Nephron (organoid): ENCODE results near the gene OVOL3.

ENCODE experiments used
- H3K27ac Mint-ChIP-seq, 3 experiments: 2 replicates each; pipeline ENCODE4 v1.8.0; 2020; ENCODE audit warnings: mixed read lengths in 3 of 3, mild to moderate bottlenecking in 2 of 3, moderate library complexity in 1 of 3
- H3K27me3 Mint-ChIP-seq: 2 replicates; pipeline ENCODE4 v1.8.0; 2021; ENCODE audit warnings: low read depth, mild to moderate bottlenecking, moderate library complexity, mixed read lengths
- H3K36me3 Mint-ChIP-seq: 2 replicates; pipeline ENCODE4 v1.8.0; 2020; ENCODE audit warnings: low read depth, mixed read lengths
- H3K4me1 Mint-ChIP-seq: 2 replicates; pipeline ENCODE4 v1.8.0; 2020; ENCODE audit warnings: mixed read lengths
- H3K4me3 Mint-ChIP-seq, 3 experiments: 2 replicates each; pipeline ENCODE4 v1.8.0; 2020; ENCODE audit warnings: mild to moderate bottlenecking in 3 of 3, mixed read lengths in 3 of 3, moderate library complexity in 2 of 3
- H3K9me3 Mint-ChIP-seq: 2 replicates; pipeline ENCODE4 v1.8.0; 2020; ENCODE audit warnings: mixed read lengths
- CTCF ChIP-seq, 3 experiments: fragments of 200-600 bp; sonication (generic); IDR thresholded peaks; one replicate each; pipeline ENCODE4 v1.5.0; 2021; ENCODE audit warnings: antibody characterized with exemption in 3 of 3; ENCODE audit not compliant: unreplicated experiment in 3 of 3

OVOL3 gene

DNA sequence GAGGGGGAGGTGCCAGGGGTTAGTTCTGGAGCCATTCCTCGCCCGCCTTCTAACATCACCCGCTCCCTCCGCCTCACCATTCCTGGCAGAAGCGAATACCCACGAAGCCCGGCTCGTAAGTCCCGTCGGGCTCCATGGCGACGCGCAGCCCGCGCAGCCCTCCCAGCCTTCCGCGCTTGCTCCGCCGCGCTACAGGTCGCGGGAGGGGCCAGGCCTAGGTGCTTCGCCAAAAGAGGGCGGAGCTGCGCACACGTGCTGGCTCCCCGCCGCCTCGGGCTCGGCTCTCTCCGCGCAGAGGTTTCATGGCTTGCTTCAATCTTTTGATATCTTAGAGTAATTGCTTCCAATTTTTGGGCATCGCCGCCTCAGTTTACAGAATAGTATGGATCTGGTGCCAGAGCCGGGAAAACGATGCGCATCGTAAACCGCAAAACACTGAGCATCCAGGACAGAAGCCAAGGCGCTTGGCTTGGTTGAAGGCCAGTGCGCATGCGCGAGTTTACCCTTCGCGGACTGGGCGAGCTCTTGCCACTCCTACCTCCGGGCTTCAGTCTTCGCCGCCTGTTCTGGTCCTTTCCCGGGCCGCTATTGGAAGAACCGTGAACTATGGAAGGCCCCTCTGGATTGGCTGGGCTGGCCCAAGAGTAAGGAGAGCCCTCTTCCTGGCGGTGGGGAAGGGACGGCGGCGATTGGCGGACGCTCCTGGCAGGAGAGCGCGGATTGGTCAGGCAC, 3.9 kb downstream of the OVOL3 start, which contains the start of gene POLR2I:
Gene POLR2I, minus strand, starts transcription at position 155 of the 732 bp plus-strand sequence. Its CDS starts 19 bp downstream, at position 136.
- Mint-ChIP-seq H3K36me3 (peaks cover 45% of the 10 kb centered on the region), H3K27ac (peak within 1 kb of the TSS; percentile 83 to 93 (median 83)), H3K27me3 (no peaks in the 10 kb centered on the region), H3K4me3 (peak within 1 kb of the TSS; percentile 88 to 96 (median 92)), H3K4me1 (peaks cover 19% of the 10 kb centered on the region), H3K9me3 (no peaks in the 10 kb centered on the region)
- TF ChIP-seq CTCF (IDR thresholded peaks at IDR 0.05; ENCODE audit: unreplicated experiment in 3 of 3): no peak

DNA sequence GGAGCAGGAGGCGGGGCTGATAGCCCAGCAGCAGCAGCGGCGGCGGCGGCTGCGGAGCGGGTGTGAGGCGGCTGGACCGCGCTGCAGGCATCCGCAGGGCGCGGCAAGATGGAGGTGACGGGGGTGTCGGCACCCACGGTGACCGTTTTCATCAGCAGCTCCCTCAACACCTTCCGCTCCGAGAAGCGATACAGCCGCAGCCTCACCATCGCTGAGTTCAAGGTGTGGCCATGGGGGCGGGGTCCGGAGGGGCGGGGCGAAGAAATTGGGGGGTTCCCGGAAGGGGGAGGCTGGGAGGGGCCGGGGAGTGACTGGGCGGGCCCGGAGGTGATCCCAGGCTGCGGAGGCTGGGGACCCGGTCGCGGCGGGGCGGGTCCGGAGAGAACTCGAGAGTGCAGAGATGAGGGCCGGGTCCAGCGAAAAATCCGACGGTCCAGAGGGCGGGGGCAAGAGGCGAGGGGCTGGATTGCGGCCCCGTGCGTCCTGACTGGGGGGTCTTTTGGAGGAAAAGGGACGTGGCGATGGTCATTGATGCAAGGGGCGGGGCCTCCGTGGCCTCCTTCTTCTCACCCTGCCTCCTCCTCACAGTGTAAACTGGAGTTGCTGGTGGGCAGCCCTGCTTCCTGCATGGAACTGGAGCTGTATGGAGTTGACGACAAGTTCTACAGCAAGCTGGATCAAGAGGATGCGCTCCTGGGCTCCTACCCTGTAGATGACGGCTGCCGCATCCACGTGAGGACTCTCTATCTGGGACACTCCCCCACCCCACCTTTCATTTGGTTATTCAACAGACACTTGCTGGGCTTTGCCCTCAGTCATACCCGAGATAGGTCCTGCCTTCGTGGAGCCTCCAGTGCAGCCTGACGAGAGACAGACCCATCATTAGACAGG, 4.8 kb downstream of the OVOL3 start, which contains the start of gene TBCB:
Gene TBCB, plus strand, starts transcription at position 16 of the 891 bp plus-strand sequence. Its CDS starts 93 bp downstream, at position 109.
- Mint-ChIP-seq H3K27me3 (no peaks in the 10 kb centered on the region), H3K36me3 (peaks cover 49% of the 10 kb centered on the region), H3K4me3 (peak within 1 kb of the TSS; percentile 88 to 96 (median 92)), H3K27ac (peak within 1 kb of the TSS; percentile 83 to 93 (median 83)), H3K4me1 (peaks cover 19% of the 10 kb centered on the region), H3K9me3 (no peaks in the 10 kb centered on the region)
- TF ChIP-seq CTCF (IDR thresholded peaks at IDR 0.05; ENCODE audit: unreplicated experiment in 3 of 3): no peak

GRCh38 chr19:36116344-36116637, 5.3 kb downstream of the OVOL3 start:
- peaks cover 49% of the 10 kb centered on the region for H3K36me3 Mint-ChIP-seq
- H3K9me3 Mint-ChIP-seq: no peaks in the 10 kb centered on the region
- peaks cover 19% of the 10 kb centered on the region for H3K4me1 Mint-ChIP-seq
- H3K27me3 Mint-ChIP-seq: no peaks in the 10 kb centered on the region
- no peak overlapping the region for H3K27ac Mint-ChIP-seq
- H3K4me3 Mint-ChIP-seq: peak overlapping the region; percentile 88 to 96 (median 92)
- TF ChIP-seq CTCF (IDR thresholded peaks at IDR 0.05; ENCODE audit: unreplicated experiment in 3 of 3): no peak

DNA sequence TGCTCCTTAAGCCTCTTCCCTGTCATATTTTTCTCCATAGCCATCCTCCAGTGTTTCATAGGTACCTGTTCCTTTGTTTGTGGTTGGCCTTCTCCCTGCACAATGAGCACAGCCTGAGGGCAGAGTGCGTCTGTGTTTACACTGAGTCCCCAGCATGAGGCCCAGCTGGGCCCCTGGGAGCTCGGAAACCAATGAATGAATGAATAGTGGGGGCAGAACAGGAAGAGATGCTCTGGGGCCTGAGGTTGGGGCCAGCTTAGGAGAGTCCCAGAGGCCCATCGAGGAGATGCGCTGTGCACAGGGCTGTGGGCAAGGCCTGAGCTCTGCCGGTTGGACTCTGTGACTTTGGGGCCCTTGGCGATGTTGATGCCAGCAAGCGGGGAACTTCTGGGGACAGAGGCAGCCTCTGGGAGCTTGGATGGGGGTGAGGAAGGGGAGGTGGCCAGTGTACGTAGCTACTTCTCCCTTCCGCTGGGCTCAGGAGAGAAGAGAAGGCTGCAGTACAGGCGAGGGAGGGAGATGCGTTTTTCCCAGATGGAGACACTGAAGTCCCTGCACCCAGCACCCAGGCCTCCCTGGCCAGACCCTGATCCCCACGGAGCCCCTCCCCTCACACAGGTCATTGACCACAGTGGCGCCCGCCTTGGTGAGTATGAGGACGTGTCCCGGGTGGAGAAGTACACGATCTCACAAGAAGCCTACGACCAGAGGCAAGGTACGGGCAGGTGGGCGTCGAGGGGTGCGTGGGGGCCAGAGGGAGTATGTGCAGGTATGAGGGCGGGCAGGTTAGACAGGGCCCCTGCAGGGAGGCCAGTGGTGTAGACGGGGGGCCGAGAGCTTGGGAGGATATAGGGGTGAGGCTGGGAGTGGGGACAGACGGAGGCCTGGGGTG, 9.4 kb downstream of the OVOL3 start:
- Mint-ChIP-seq H3K4me3 (peak overlapping the region; percentile 22 to 37 (median 31)), H3K36me3 (peaks cover 49% of the 10 kb centered on the region), H3K4me1 (peaks cover 1% of the 10 kb centered on the region), H3K27ac (peak overlapping the region in 1 of 3 experiments; percentile 54), H3K9me3 (no peaks in the 10 kb centered on the region), H3K27me3 (no peaks in the 10 kb centered on the region)
- TF ChIP-seq CTCF (IDR thresholded peaks at IDR 0.05; ENCODE audit: unreplicated experiment in 3 of 3): no peak

GRCh38 chr19:36120984-36121358, 10.0 kb downstream of the OVOL3 start:
- Mint-ChIP-seq H3K27me3 (no peaks in the 10 kb centered on the region), H3K4me1 (no peaks in the 10 kb centered on the region), H3K9me3 (no peaks in the 10 kb centered on the region), H3K36me3 (peaks cover 55% of the 10 kb centered on the region), H3K4me3 (no peak overlapping the region), H3K27ac (no peak overlapping the region)
- no peak for TF ChIP-seq CTCF (IDR thresholded peaks at IDR 0.05; ENCODE audit: unreplicated experiment in 3 of 3)
